Glutamatergic neuron (in vitro differentiated cells): Measurements from ENCODE around the gene ANO2. TPM values are rescaled to one million over a fixed set of nuclear protein-coding genes. Genes with fewer than 3 reads are reported as not detected.

Source experiments
- DNase-seq: peaks from one replicate; pipeline ENCODE4 v3.0.0; 2022
- H3K27ac Mint-ChIP-seq: one replicate; pipeline ENCODE4 v1.8.0; 2020; ENCODE audit warnings: mild to moderate bottlenecking, mixed read lengths, inconsistent platforms; ENCODE audit not compliant: unreplicated experiment
- H3K27me3 Mint-ChIP-seq: one replicate; pipeline ENCODE4 v1.8.0; 2020; ENCODE audit warnings: mild to moderate bottlenecking, moderate library complexity, mixed read lengths, inconsistent platforms; ENCODE audit not compliant: unreplicated experiment
- H3K36me3 Mint-ChIP-seq: one replicate; pipeline ENCODE4 v1.8.0; 2020; ENCODE audit warnings: mild to moderate bottlenecking, mixed read lengths, inconsistent platforms; ENCODE audit not compliant: unreplicated experiment
- H3K4me1 Mint-ChIP-seq: one replicate; pipeline ENCODE4 v1.8.0; 2020; ENCODE audit warnings: mild to moderate bottlenecking, low read depth, mixed read lengths, inconsistent platforms; ENCODE audit not compliant: unreplicated experiment
- H3K4me3 Mint-ChIP-seq: one replicate; pipeline ENCODE4 v1.8.0; 2020; ENCODE audit warnings: mild to moderate bottlenecking, mixed read lengths, inconsistent platforms; ENCODE audit not compliant: unreplicated experiment
- H3K9me3 Mint-ChIP-seq: one replicate; pipeline ENCODE4 v1.8.0; 2020; ENCODE audit warnings: mild to moderate bottlenecking, moderate library complexity, mixed read lengths, inconsistent platforms; ENCODE audit not compliant: unreplicated experiment
- CTCF ChIP-seq: fragments of 200-600 bp; sonication (generic); IDR thresholded peaks from one replicate; pipeline ENCODE4 v1.5.0; 2021; ENCODE audit not compliant: partially characterized antibody, unreplicated experiment
- total RNA-seq: library from RNA; stranded (reverse); fragmentation: NEBNext Ultra II Directional; extraction: Animal tissue kit (Norgen Biotek cat#: 25700); gene quantifications from one replicate; pipeline ENCODE4 v1.2.1, GENCODE V29; 2021; ENCODE audit not compliant: unreplicated experiment

Gene ANO2
- total RNA-seq, 1 donor from 2014 or later, result not detected

DNA sequence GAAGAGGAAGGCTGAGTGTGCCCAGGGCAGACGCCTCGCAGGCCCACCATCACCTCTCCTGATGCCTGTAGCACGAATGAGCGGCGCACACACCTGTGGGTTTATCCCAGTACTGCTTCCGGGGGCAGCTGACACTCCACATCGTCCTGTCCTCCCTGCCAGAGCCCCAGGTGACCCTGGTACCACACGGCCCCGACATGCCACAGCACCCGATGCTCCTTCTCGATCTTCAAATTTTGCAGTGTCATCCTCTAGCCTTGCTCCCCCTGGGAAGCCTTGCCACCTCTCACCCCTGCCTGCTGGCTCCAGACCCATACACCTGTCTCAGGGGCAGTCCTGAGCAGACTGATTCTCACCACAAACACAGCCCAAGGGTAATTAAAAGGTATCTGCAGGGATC, 40.6 kb downstream of the ANO2 start:
- peaks cover 5% of the 10 kb centered on the region for H3K9me3 Mint-ChIP-seq
- DNase-seq, result no peak
- H3K27ac Mint-ChIP-seq, result no peak overlapping the region
- TF ChIP-seq CTCF, result no peak
- H3K4me3 Mint-ChIP-seq, result no peak overlapping the region
- peaks cover 1% of the 10 kb centered on the region for H3K4me1 Mint-ChIP-seq
- peaks cover 5% of the 10 kb centered on the region for H3K27me3 Mint-ChIP-seq
- no peaks in the 10 kb centered on the region for H3K36me3 Mint-ChIP-seq

GRCh38 chr12:5902736-5903135, 42.3 kb downstream of the ANO2 start:
- peaks cover 1% of the 10 kb centered on the region for H3K4me1 Mint-ChIP-seq
- no peak overlapping the region for H3K4me3 Mint-ChIP-seq
- peaks cover 5% of the 10 kb centered on the region for H3K9me3 Mint-ChIP-seq
- no peak for DNase-seq
- H3K27me3 Mint-ChIP-seq, result peaks cover 2% of the 10 kb centered on the region
- H3K36me3 Mint-ChIP-seq, result no peaks in the 10 kb centered on the region
- H3K27ac Mint-ChIP-seq, result no peak overlapping the region
- TF ChIP-seq CTCF, result no peak

DNA sequence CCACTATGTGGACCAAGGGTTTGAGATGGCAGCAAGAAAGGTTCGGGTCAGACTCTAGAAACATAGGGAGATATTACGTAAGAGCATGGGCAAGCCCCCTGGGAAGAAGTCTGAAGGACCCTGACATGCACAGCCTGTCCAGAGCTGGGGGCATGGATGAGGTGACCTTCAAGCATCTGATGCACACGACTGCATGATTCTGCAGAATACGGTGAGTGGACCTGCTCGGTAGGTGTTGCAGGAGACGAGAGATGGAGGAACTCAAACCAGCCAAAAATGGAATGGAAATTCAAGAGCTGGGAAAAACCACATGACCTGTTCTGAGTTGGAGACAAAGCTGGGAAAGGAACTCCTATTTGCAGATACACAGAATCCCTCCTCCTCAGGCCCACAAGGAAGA, 43.6 kb downstream of the ANO2 start:
- no peaks in the 10 kb centered on the region for H3K36me3 Mint-ChIP-seq
- peaks cover 2% of the 10 kb centered on the region for H3K27me3 Mint-ChIP-seq
- peaks cover 1% of the 10 kb centered on the region for H3K4me1 Mint-ChIP-seq
- H3K27ac Mint-ChIP-seq, result no peak overlapping the region
- no peak overlapping the region for H3K4me3 Mint-ChIP-seq
- TF ChIP-seq CTCF, result no peak
- peaks cover 5% of the 10 kb centered on the region for H3K9me3 Mint-ChIP-seq
- DNase-seq, result no peak

DNA sequence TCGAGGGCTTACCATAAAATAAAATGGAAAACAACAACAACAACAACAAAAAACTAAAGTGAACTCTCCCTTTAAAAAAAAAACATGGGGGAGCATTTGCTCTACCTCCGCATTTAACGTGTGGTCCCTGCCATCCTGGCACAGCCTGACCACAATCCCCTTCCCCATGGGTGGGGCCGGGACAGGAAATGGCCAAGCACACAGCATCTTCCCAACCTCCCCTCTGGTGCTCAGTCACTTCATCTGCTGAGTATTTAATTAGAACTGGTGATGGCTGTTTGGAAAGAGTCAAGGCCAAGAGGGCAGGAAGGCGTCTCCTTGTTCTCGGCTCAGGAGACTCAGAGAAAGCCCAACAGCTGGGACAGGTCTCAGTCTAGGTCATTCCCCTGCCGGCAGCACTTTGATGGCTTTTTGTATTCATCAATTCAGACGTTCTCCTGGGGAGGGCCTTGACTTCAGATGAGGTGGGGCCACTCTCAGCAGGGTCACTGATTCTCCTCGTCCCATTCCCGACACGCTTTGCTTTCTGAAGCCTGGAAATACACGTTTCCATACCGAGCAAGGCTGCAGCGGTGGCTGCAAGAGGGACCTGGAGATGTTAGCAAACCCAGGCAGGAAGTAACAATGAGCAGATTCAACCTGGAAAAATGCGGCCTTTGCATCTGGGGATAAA, 44.4 kb downstream of the ANO2 start:
- H3K27ac Mint-ChIP-seq, result no peak overlapping the region
- no peaks in the 10 kb centered on the region for H3K36me3 Mint-ChIP-seq
- H3K27me3 Mint-ChIP-seq, result peaks cover 2% of the 10 kb centered on the region
- H3K9me3 Mint-ChIP-seq, result peaks cover 5% of the 10 kb centered on the region
- peaks cover 1% of the 10 kb centered on the region for H3K4me1 Mint-ChIP-seq
- no peak for TF ChIP-seq CTCF
- H3K4me3 Mint-ChIP-seq, result no peak overlapping the region
- DNase-seq, result no peak

DNA sequence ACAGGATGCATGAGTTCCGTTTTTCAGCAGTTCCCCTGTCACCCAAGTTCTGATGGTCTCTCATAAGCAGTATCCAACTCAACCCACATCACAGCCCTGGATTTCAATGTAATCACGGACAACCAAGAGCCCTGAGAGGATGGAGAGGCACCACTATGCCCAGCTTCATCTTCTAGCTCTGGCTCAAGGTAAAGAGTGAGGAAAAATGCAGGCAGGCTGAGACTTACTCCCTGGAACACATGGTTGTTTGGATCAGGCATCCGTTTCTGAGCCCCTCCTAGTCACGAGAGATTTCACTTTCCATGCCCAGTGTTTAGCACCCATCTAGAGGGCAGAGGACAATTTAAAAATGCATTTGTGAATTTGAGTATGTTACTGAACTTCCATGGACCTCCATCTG, 45.0 kb downstream of the ANO2 start:
- Mint-ChIP-seq H3K4me3 (no peak overlapping the region), H3K36me3 (peaks cover 2% of the 10 kb centered on the region), H3K9me3 (peaks cover 5% of the 10 kb centered on the region), H3K27ac (no peak overlapping the region), H3K27me3 (peaks cover 2% of the 10 kb centered on the region), H3K4me1 (peaks cover 1% of the 10 kb centered on the region)
- TF ChIP-seq CTCF, result no peak
- DNase-seq, result no peak
